ENCODE measurements around the gene MEGF6.

GRCh38 chr1:3590139-3590763 is 21.1 kb downstream of the MEGF6 start:
- TF ChIP-seq CTCF (IDR thresholded peaks at IDR 0.05) (no peak), POLR2A (IDR thresholded peaks at IDR 0.05) (no peak)

Data from body of pancreas (tissue), 4 donors.